Activated CD8-positive, alpha-beta memory T cell treated with anti-CD3 and anti-CD28 coated beads, Interleukin-2, amount 10 ng/mL, durations not matched to agents 7 days and 5 days (primary cell): ENCODE measurements around the gene ABTB2. TPM values are rescaled to one million over a fixed set of nuclear protein-coding genes. Genes with fewer than 3 reads are reported as not detected.
"Not testable (repeated sequence)": the region's sequence is repeated elsewhere in the genome, so short reads cannot be mapped to it uniquely, and the experiment has no call there.

ENCODE experiments used
- ATAC-seq: fragments of 150-1000 bp; cut with Tn5 transposase; one replicate; pipeline ENCODE4 v1.10.0; 2021; ENCODE audit warnings: moderate library complexity
- CTCF ChIA-PET: fragments of 350-600 bp; sonication (Branson Sonifier 250); formaldehyde crosslinking; loops from one replicate; lab custom pipeline; 2021; ENCODE audit warnings: antibody characterized with exemption; lab: Charles Lee
- DNase-seq: peaks from one replicate; pipeline ENCODE4 v3.0.0-alpha.2; 2020
- H3K27ac Mint-ChIP-seq: one replicate; pipeline ENCODE4 v1.8.0; 2021; ENCODE audit warnings: mild to moderate bottlenecking, mixed read lengths
- H3K27me3 Mint-ChIP-seq: one replicate; pipeline ENCODE4 v1.8.0; 2021; ENCODE audit warnings: mixed read lengths
- H3K36me3 Mint-ChIP-seq: one replicate; pipeline ENCODE4 v1.8.0; 2021; ENCODE audit warnings: mild to moderate bottlenecking, mixed read lengths
- H3K4me1 Mint-ChIP-seq: one replicate; pipeline ENCODE4 v1.8.0; 2021; ENCODE audit warnings: mixed read lengths
- H3K4me3 Mint-ChIP-seq: one replicate; pipeline ENCODE4 v1.8.0; 2021; ENCODE audit warnings: mild to moderate bottlenecking, moderate library complexity, mixed read lengths
- H3K9me3 Mint-ChIP-seq: one replicate; pipeline ENCODE4 v1.8.0; 2022; ENCODE audit warnings: low read depth, mixed read lengths
- total RNA-seq, 2 experiments: library from RNA; stranded (reverse); gene quantifications; one replicate each; pipeline ENCODE4 v1.2.3, GENCODE V29; 2021

Gene ABTB2
- total RNA-seq, result 10 to 100 TPM in 1 of 2 experiments, 1 to 10 TPM in 1; 3.8 to 16.8 TPM

DNA sequence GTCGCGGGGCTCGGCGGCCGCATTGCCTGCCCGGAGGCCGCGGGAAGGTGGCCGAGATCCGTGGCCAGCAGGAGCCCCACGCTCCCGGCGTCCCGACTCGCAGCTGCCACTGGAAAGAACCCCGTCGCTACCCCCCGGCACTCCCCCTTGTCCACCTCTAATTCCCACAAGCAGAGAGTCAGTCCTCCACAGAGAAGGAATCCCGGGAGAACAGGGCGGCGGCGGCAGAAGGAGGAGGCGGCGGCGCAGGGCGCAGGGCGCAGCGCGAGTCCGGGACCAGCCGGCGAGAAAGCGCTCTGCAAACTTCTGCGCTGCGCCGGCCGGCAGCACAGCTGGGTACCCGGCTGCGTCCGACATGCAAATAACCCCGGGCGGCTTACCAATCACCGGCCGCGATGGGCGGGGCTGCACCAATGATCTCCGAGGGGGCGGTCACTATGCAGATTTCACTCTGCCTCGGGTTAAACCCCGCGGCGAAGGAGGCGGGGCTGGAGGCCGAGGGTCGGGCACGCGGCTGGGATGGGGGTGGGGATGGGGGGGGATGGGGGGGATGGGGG is at the start of gene ABTB2:
TSS of gene ABTB2 (minus strand) at position 310 of the 557 bp plus-strand sequence.
- Mint-ChIP-seq H3K9me3 (no peaks in the 10 kb centered on the region), H3K27me3 (peaks cover 62% of the 10 kb centered on the region), H3K27ac (peak within 1 kb of the TSS; percentile 83), H3K4me3 (peak within 1 kb of the TSS; percentile 75), H3K36me3 (peaks cover 1% of the 10 kb centered on the region), H3K4me1 (peaks cover 28% of the 10 kb centered on the region)
- peak; percentile 93 for ATAC-seq
- peak; percentile 99 for DNase-seq
- CTCF ChIA-PET, result interaction anchor here (0.7 to 6.2 kb wide), 32 partner anchors 10 to 370 kb away, joined by 3 to 153 read pairs (median 4); no protein-coding TSS in a partner anchor

DNA sequence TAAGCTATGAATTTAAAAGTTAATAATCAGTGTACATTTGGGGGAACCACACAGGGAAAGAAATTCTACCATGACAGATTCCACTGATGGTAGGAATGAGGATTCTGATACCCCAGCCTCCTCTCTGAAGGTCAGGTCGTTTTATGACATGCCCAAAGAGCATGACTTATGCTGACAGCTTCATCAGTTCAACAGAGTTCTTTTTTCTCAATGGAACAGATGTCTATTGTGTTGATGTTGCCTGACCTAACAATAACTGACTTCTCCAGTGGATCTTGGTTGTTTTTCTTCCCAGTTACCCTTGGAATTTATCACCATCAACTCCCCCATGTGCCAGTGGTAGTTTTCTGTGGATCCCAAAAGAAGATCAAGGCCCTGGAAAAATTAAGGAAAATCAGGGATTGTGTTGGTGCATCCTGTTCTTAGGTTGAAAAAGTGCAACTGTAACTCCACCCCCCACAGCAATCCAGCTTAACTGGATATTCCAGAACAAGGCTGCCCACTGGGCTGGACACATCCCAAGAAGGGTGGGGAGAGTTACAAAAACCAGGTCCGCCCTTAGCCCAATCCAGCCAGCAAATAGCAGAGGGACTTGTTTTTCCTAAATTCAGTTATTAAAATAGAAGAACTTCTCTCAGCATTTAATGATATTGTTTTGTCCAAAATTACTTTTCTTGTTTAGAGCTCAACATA is 49.5 kb upstream of the ABTB2 start:
- no peak for DNase-seq
- CTCF ChIA-PET, result interaction anchor here (1.0 to 1.2 kb wide), 2 partner anchors 62 to 596 kb away, joined by 3 to 4 read pairs; no protein-coding TSS in a partner anchor
- no peak for ATAC-seq
- Mint-ChIP-seq H3K27me3 (peaks cover 45% of the 10 kb centered on the region), H3K27ac (no peak overlapping the region), H3K9me3 (peaks cover 5% of the 10 kb centered on the region), H3K4me1 (peaks cover 12% of the 10 kb centered on the region), H3K36me3 (no peaks in the 10 kb centered on the region), H3K4me3 (no peak overlapping the region)

DNA sequence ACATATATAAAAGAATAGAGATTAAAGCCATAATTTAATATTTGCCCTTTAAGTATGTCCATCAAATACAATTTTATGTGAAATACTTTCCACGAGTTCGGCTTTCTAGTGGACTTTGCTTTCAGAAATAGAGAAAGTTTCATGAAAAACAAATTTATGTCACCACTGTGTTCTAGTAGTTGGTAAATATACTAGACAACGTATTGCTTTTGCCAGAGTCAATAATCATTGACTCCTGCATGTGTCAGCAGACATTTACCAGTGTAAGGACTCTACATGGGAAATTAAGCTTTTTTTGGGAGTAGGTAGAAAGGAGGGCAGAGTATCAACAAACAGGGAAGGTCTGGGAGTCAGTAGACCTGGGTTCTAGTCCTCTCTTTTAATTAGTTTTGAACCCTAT is 48.6 kb upstream of the ABTB2 start:
- no peak for DNase-seq
- H3K4me3 Mint-ChIP-seq, result no peak overlapping the region
- CTCF ChIA-PET, result interaction anchor here (1.2 kb wide), 1 partner anchor 596 kb away, joined by 3 read pairs; no protein-coding TSS in a partner anchor
- no peak overlapping the region for H3K27ac Mint-ChIP-seq
- peaks cover 12% of the 10 kb centered on the region for H3K4me1 Mint-ChIP-seq
- no peaks in the 10 kb centered on the region for H3K36me3 Mint-ChIP-seq
- peaks cover 45% of the 10 kb centered on the region for H3K27me3 Mint-ChIP-seq
- ATAC-seq, result no peak
- H3K9me3 Mint-ChIP-seq, result no peaks in the 10 kb centered on the region

DNA sequence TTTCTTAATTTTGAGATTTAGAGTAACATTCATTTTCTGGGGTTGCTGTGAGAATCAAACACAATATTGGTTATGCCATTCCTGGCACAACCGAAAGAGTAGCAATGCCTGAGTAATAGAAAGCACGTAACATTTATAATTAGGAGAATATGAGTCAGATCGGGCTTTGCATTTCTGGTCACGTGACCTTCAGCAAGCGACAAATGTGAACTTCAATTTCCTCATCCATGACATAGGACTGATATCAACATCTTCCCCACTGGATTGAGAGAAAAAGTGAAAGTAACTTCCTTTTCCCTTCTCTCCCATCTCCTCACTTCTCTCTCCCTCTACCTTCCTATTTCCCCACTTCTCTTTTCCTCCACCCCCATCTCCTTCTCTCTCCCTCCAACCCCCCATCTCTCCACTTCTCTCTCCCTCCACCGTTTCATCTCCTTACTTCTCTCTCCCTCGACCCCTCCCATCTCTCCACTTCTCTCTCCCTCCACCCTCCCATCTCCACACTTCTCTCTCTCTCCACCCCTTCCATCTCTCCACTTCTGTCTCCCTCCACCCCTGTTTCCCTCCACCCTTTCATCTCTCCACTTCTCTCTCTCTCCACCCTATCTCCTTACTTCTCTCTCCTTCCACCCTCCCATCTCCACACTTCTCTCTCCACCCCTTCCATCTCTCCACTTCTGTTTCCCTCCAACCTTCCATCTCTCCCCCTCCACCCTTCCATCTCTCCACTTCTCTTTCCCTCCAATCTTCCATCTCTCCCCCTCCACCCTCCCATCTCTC is 47.5 kb upstream of the ABTB2 start:
- Mint-ChIP-seq H3K36me3 (no peaks in the 10 kb centered on the region), H3K4me1 (peaks cover 12% of the 10 kb centered on the region), H3K27ac (no peak overlapping the region), H3K4me3 (peak overlapping the region; percentile 11), H3K9me3 (no peaks in the 10 kb centered on the region), H3K27me3 (peaks cover 45% of the 10 kb centered on the region)
- ATAC-seq (peak; percentile 47), DNase-seq (no peak)
- CTCF ChIA-PET, result no interaction called here

DNA sequence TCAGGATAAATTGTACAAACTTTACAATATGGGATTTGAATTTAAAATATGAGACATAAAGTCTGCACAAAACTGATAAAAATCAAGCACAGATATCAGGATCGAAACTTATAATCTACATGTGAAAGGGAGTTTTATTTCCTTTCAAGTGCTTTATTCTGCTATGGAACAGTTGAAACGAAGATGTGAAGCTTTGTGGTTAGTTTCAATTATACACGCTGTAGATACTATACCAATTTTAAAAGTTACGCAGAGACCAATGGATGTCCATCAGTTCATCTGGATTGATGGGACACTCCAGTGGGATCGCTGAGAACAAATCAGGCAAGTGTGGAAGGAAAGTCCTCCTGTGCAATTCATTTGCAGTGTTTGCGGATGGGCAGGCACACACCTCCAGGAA is 46.5 kb upstream of the ABTB2 start:
- CTCF ChIA-PET, result no interaction called here
- ATAC-seq, result no peak
- Mint-ChIP-seq H3K27ac (no peak overlapping the region), H3K9me3 (no peaks in the 10 kb centered on the region), H3K4me3 (no peak overlapping the region), H3K27me3 (peaks cover 40% of the 10 kb centered on the region), H3K4me1 (peaks cover 12% of the 10 kb centered on the region), H3K36me3 (no peaks in the 10 kb centered on the region)
- no peak for DNase-seq

DNA sequence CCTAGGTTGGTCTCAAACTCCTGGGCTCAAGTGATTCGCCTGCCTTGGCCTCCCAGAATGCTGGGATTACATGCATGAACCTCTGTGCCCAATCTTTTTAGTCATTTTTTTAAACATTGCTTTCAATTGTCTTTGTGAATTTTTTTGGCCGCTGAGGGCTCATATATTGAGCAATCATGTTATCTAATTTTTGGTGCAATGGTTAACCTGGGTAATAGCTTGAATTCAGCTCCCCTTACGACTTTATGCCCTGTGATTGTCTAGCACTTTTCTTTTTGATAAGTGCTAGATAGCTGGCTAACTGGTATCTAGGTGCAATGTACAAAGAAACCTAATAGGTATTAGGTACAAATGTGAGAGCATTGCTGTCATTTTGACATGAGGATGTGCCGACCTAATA is 45.6 kb upstream of the ABTB2 start:
- CTCF ChIA-PET, result interaction anchor here (0.6 kb wide), 1 partner anchor 103 kb away, joined by 4 read pairs; no protein-coding TSS in a partner anchor
- ATAC-seq (no peak), DNase-seq (no peak)
- no peak overlapping the region for H3K4me3 Mint-ChIP-seq
- no peaks in the 10 kb centered on the region for H3K9me3 Mint-ChIP-seq
- H3K27ac Mint-ChIP-seq, result no peak overlapping the region
- H3K4me1 Mint-ChIP-seq, result peaks cover 12% of the 10 kb centered on the region
- no peaks in the 10 kb centered on the region for H3K36me3 Mint-ChIP-seq
- peaks cover 38% of the 10 kb centered on the region for H3K27me3 Mint-ChIP-seq

DNA sequence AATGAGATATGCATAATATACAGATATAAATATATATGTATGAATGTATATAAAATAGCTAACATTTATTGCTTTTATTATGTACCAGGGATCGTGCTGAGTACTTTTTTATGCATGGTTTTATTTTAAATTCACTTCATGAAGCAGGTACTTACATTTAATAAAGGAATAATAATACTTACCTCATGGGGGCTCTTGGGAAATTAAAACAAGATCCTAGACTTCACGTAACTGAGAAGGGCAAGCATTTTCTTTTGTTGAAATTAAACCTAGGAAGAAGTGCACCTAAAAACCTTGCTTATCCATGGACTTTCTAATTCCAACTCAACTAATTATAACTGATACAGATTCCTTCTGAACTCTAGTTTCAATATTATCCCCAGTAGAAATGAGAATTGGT is 40.0 kb upstream of the ABTB2 start:
- Mint-ChIP-seq H3K9me3 (no peaks in the 10 kb centered on the region), H3K27ac (no peak overlapping the region), H3K4me1 (no peaks in the 10 kb centered on the region), H3K27me3 (peaks cover 23% of the 10 kb centered on the region), H3K4me3 (no peak overlapping the region), H3K36me3 (no peaks in the 10 kb centered on the region)
- no peak for DNase-seq
- CTCF ChIA-PET, result no interaction called here
- no peak for ATAC-seq

DNA sequence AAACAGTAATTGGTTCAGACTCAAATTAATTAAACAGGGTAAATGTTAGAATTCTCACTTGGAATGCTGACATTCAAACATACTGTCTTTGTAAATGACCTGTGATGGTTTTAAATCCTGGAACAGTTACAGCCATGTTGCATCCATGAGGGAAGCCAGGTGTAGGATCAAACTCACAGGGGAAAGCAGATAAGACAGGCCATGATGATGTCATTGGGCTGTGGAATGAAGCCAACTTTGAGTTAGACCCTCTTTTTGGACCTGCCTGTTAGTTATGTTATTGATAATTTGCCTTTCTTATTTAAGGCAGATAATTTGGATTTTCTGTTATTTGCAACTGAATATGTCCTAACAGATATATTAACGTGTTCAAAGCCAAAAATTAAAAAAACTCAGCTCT is 39.3 kb upstream of the ABTB2 start:
- H3K27me3 Mint-ChIP-seq, result peaks cover 30% of the 10 kb centered on the region
- H3K9me3 Mint-ChIP-seq, result no peaks in the 10 kb centered on the region
- no peak overlapping the region for H3K4me3 Mint-ChIP-seq
- CTCF ChIA-PET, result no interaction called here
- H3K27ac Mint-ChIP-seq, result no peak overlapping the region
- ATAC-seq (no peak), DNase-seq (no peak)
- H3K36me3 Mint-ChIP-seq, result no peaks in the 10 kb centered on the region
- H3K4me1 Mint-ChIP-seq, result no peaks in the 10 kb centered on the region

DNA sequence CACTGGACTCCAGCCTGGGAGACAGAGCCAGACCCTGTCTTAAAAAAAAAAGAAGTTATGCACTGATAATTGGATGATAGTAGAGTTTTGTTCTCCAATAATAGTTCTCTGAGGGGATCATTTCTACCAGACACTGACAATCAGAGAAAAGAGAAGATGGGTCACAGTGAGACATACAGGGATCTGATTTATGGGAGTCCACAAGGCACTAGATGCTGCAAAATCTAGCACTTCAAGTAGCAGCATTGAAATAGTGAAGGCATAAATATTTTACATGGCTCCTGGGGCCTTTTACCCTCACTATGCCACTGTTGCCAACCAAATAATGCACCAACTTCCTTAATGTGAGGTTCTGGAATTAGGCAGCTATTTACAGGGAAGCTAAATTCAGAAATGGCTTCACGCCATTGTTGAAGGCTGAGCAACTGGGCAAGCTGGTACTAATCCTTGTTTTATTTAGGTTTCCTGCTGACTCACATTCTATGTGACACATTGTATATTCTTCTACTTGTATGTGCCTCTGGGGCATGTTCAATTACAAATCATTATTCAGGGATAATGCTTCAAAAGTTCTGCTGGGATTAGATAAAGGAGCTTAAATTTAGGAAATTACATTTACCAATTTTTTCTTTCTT is 38.2 kb upstream of the ABTB2 start:
- no peak overlapping the region for H3K4me3 Mint-ChIP-seq
- H3K4me1 Mint-ChIP-seq, result no peaks in the 10 kb centered on the region
- DNase-seq (no peak), ATAC-seq (no peak)
- no peaks in the 10 kb centered on the region for H3K36me3 Mint-ChIP-seq
- no peaks in the 10 kb centered on the region for H3K9me3 Mint-ChIP-seq
- H3K27me3 Mint-ChIP-seq, result peaks cover 39% of the 10 kb centered on the region
- no peak overlapping the region for H3K27ac Mint-ChIP-seq
- CTCF ChIA-PET, result no interaction called here

DNA sequence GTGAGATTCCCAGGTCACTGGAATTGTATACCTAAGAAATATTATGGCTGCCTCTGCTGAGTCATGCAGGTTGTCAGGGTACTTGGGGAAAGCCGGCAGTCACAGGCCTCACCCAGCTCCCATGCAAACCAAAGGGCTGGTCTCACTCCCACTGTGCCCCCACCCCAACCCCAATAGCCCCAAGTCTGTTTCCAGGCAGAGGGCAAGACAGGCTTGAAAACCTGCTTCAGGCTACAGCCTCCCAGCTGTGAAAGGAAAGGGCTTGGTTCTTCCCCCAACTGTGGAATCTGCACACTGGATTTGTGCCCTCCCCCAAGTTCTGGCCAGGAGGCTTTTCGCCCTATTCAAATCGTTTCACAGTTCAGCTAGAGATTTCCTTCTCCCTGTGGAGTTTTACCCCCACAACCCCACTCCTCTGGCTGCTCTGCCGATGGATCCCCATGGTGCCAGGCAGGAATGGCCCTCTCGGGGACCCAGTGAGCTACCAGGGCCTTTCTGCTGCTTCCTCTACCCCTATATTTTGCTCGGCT is 37.0 kb upstream of the ABTB2 start:
- no peaks in the 10 kb centered on the region for H3K9me3 Mint-ChIP-seq
- H3K27me3 Mint-ChIP-seq, result peaks cover 50% of the 10 kb centered on the region
- DNase-seq (no peak), ATAC-seq (no peak)
- H3K27ac Mint-ChIP-seq, result no peak overlapping the region
- H3K4me3 Mint-ChIP-seq, result no peak overlapping the region
- CTCF ChIA-PET, result no interaction called here
- no peaks in the 10 kb centered on the region for H3K4me1 Mint-ChIP-seq
- no peaks in the 10 kb centered on the region for H3K36me3 Mint-ChIP-seq

DNA sequence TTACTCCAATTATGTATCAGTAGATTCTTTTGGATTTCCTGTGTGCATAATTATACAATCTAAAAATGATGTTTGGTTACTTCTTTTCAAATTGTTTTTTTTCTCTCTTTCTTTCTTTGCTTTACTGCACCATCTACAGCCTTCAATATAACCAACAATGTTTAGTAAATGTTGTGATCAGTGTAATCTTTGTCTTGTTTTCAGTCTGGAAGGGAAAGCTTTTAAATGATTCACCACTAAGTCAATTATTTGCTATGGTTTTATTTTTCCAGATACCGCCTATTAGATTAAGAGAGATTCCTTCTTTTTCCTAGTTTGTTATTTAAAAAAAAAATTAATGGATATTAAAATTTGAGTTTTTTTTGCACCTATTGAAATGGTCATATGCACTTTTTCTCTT is 29.8 kb upstream of the ABTB2 start:
- no peak overlapping the region for H3K4me3 Mint-ChIP-seq
- H3K9me3 Mint-ChIP-seq, result no peaks in the 10 kb centered on the region
- CTCF ChIA-PET, result no interaction called here
- no peak overlapping the region for H3K27ac Mint-ChIP-seq
- ATAC-seq (no peak), DNase-seq (no peak)
- no peaks in the 10 kb centered on the region for H3K36me3 Mint-ChIP-seq
- H3K4me1 Mint-ChIP-seq, result no peaks in the 10 kb centered on the region
- peaks cover 46% of the 10 kb centered on the region for H3K27me3 Mint-ChIP-seq

DNA sequence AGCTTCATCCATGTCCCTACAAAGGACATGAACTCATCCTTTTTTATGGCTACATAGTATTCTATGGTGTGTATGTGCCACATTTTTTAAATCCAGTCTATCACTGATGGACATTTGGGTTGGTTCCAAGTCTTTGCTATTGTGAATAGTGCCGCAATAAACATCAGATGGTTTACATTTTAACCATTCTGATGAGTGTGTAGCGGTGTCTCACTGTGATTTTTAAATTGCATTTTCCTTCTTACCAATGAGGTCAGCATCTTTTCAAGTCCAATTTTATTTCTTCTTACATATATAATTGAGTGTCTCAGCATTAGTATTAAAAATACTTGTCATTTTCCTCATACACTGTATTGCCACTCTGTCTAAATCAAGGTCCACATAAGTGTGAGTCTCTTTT is 28.5 kb upstream of the ABTB2 start:
- CTCF ChIA-PET, H3K36me3 Mint-ChIP-seq, H3K4me1 Mint-ChIP-seq, ATAC-seq, DNase-seq, H3K27ac Mint-ChIP-seq, H3K9me3 Mint-ChIP-seq, H3K4me3 Mint-ChIP-seq: not testable (repeated sequence)
- H3K27me3 Mint-ChIP-seq, result peaks cover 42% of the 10 kb centered on the region
